Parathyroid adenoma (tissue), 2 donors: Measurements from ENCODE around the gene UBAP2.

ENCODE experiments used
- H2AFZ ChIP-seq: fragments of 300-600 bp; sonication (generic); one replicate; pipeline ENCODE4 v1.7.0; 2017; ENCODE audit warnings: antibody characterized with exemption, mild to moderate bottlenecking
- H3K27ac ChIP-seq: fragments of 300-600 bp; sonication (generic); one replicate; pipeline ENCODE4 v1.7.0; 2017
- H3K27me3 ChIP-seq: fragments of 300-600 bp; sonication (generic); one replicate; pipeline ENCODE4 v1.7.0; 2017; ENCODE audit warnings: low read length; ENCODE audit not compliant: control insufficient read depth, insufficient read depth
- H3K36me3 ChIP-seq: fragments of 300-600 bp; sonication (generic); one replicate; pipeline ENCODE4 v1.7.0; 2017; ENCODE audit warnings: low read length; ENCODE audit not compliant: control insufficient read depth, insufficient read depth
- H3K4me1 ChIP-seq: fragments of 300-600 bp; sonication (generic); one replicate; pipeline ENCODE4 v1.7.0; 2017; ENCODE audit warnings: control low read depth
- H3K4me2 ChIP-seq: fragments of 300-600 bp; sonication (generic); one replicate; pipeline ENCODE4 v1.7.0; 2017; ENCODE audit warnings: low read length
- H3K4me3 ChIP-seq: fragments of 300-600 bp; sonication (generic); one replicate; pipeline ENCODE4 v1.7.0; 2017; ENCODE audit warnings: low read depth, low read length
- H3K79me2 ChIP-seq: fragments of 300-600 bp; sonication (generic); one replicate; pipeline ENCODE4 v1.7.0; 2017; ENCODE audit warnings: control low read depth
- H3K9ac ChIP-seq: fragments of 300-600 bp; sonication (generic); one replicate; pipeline ENCODE4 v1.7.0; 2017; ENCODE audit warnings: mild to moderate bottlenecking
- H3K9me3 ChIP-seq: fragments of 300-600 bp; sonication (generic); one replicate; pipeline ENCODE4 v1.7.0; 2017; ENCODE audit warnings: low read length; ENCODE audit not compliant: control insufficient read depth
- TF ChIP-seq, protein P1 (sequence below): fragments of 300-600 bp; sonication (generic); IDR thresholded peaks from one replicate; pipeline ENCODE4 v1.7.0; 2017; ENCODE audit warnings: antibody characterized with exemption, mild to moderate bottlenecking
- donor health status: primary hyperparathyroidism.

The UBAP2 gene

GRCh38 chr9:33959725-33960124 lies 89.0 kb downstream of the UBAP2 start:
- no peaks in the 10 kb centered on the region for H3K79me2 ChIP-seq
- H3K9ac ChIP-seq, result no peak overlapping the region
- no peak overlapping the region for H2AFZ ChIP-seq
- H3K36me3 ChIP-seq, result no peaks in the 10 kb centered on the region
- H3K27me3 ChIP-seq, result no peaks in the 10 kb centered on the region
- TF ChIP-seq, protein P1, sequence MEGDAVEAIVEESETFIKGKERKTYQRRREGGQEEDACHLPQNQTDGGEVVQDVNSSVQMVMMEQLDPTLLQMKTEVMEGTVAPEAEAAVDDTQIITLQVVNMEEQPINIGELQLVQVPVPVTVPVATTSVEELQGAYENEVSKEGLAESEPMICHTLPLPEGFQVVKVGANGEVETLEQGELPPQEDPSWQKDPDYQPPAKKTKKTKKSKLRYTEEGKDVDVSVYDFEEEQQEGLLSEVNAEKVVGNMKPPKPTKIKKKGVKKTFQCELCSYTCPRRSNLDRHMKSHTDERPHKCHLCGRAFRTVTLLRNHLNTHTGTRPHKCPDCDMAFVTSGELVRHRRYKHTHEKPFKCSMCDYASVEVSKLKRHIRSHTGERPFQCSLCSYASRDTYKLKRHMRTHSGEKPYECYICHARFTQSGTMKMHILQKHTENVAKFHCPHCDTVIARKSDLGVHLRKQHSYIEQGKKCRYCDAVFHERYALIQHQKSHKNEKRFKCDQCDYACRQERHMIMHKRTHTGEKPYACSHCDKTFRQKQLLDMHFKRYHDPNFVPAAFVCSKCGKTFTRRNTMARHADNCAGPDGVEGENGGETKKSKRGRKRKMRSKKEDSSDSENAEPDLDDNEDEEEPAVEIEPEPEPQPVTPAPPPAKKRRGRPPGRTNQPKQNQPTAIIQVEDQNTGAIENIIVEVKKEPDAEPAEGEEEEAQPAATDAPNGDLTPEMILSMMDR, result no peak
- no peaks in the 10 kb centered on the region for H3K9me3 ChIP-seq
- H3K4me1 ChIP-seq, result no peaks in the 10 kb centered on the region
- no peak overlapping the region for H3K4me2 ChIP-seq
- H3K4me3 ChIP-seq, result no peak overlapping the region
- no peak overlapping the region for H3K27ac ChIP-seq

DNA sequence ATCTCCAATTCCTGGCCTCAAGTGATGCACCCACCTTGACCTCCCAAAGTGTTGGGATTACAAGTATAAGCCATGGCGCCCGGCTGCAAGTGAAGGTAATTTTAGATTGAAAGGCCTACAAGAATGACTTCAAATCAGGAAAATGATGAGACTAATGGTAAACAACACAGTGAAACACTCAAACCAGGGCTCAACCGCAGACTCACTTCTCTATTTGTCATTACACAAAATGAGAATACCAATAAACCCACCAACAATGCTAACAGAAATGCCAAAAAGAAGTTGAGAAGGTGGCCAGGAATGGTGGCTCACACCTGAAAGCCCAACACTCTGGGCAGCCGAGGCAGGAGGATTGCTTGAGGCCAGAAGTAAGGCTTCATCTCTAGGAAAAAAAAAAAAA lies 92.1 kb downstream of the UBAP2 start:
- Histone ChIP-seq H3K36me3 (no peaks in the 10 kb centered on the region), H2AFZ (no peak overlapping the region), H3K4me2 (no peak overlapping the region), H3K27me3 (no peaks in the 10 kb centered on the region), H3K27ac (no peak overlapping the region), H3K9me3 (no peaks in the 10 kb centered on the region), H3K9ac (no peak overlapping the region), H3K79me2 (no peaks in the 10 kb centered on the region), H3K4me1 (no peaks in the 10 kb centered on the region), H3K4me3 (no peak overlapping the region)
- TF ChIP-seq, protein P1, result no peak

DNA sequence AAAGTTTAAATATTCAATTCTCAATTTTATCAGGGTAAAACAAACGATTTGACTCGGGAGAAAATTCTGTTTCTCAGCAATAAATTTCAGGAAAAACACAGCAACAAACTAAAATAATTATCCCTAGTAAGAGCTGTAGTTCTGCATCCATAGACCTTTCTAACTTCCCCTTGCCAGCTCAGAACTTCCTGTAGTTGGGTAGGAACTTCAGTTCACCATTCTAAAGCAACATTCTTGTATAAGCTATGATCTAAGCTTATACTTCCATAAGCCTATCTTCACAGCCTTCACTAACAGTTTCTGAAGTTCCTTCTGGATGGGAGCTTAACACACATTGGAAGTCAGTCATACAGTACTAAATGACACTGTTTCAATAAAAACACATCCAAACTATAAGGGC lies 96.6 kb downstream of the UBAP2 start:
- TF ChIP-seq, protein P1, result no peak
- no peak overlapping the region for H3K4me2 ChIP-seq
- H3K27ac ChIP-seq, result no peak overlapping the region
- H3K4me1 ChIP-seq, result no peaks in the 10 kb centered on the region
- no peak overlapping the region for H3K9ac ChIP-seq
- H3K4me3 ChIP-seq, result no peak overlapping the region
- no peaks in the 10 kb centered on the region for H3K36me3 ChIP-seq
- no peak overlapping the region for H2AFZ ChIP-seq
- no peaks in the 10 kb centered on the region for H3K27me3 ChIP-seq
- no peaks in the 10 kb centered on the region for H3K79me2 ChIP-seq
- no peaks in the 10 kb centered on the region for H3K9me3 ChIP-seq

GRCh38 chr9:33950371-33950770 lies 98.3 kb downstream of the UBAP2 start:
- Histone ChIP-seq H2AFZ (no peak overlapping the region), H3K4me3 (no peak overlapping the region), H3K4me1 (no peaks in the 10 kb centered on the region), H3K9ac (no peak overlapping the region), H3K27ac (no peak overlapping the region), H3K4me2 (no peak overlapping the region), H3K36me3 (no peaks in the 10 kb centered on the region), H3K79me2 (no peaks in the 10 kb centered on the region), H3K27me3 (no peaks in the 10 kb centered on the region), H3K9me3 (no peaks in the 10 kb centered on the region)
- TF ChIP-seq, protein P1, result no peak

DNA sequence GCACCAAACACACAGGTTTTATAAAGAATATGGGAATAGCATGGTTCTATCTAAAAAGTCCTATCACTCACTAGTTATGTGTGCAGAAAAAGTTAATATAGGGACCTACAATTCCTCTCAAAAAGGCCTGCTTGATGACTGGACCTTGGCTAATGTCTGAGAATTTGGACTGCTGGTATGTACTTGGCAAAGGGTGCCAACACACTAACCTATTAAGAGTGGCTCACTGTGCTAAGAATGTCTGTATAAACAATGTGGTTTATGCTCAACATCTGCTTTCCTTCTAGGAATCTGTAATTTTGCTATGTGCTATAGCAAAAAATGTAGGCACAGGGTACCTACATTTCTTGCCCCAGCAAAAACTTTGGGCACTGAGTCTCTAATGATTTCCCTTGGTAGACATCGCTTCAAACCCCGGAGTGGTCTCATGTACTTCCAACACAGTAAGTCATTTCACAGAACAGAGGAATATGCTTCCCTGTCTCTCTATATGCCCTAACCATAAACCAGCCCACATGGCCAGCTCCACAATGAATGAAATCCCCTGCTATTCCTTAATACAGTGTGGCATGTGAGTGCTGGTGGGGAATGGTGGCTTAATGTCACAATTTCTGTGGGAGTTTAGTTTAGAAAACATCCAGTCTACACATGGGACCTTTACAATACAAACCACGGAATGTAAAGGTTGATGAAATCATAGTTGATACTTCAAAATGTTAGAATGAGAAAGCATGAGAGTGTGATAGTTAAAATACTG lies 101.7 kb downstream of the UBAP2 start:
- H3K79me2 ChIP-seq, result no peaks in the 10 kb centered on the region
- no peak overlapping the region for H3K27ac ChIP-seq
- TF ChIP-seq, protein P1, result no peak
- H2AFZ ChIP-seq, result no peak overlapping the region
- no peak overlapping the region for H3K4me3 ChIP-seq
- no peak overlapping the region for H3K9ac ChIP-seq
- no peaks in the 10 kb centered on the region for H3K9me3 ChIP-seq
- H3K4me1 ChIP-seq, result peaks cover 4% of the 10 kb centered on the region
- H3K4me2 ChIP-seq, result no peak overlapping the region
- H3K27me3 ChIP-seq, result no peaks in the 10 kb centered on the region
- H3K36me3 ChIP-seq, result no peaks in the 10 kb centered on the region
